GM21529 (cell line): Measurements from ENCODE around the gene BBX.

ENCODE experiments used
- ATAC-seq: cut with Tn5 transposase; IDR thresholded peaks from one replicate; pipeline ENCODE4 v1.9.1; 2021; ENCODE audit not compliant: unreplicated experiment

The BBX gene

DNA sequence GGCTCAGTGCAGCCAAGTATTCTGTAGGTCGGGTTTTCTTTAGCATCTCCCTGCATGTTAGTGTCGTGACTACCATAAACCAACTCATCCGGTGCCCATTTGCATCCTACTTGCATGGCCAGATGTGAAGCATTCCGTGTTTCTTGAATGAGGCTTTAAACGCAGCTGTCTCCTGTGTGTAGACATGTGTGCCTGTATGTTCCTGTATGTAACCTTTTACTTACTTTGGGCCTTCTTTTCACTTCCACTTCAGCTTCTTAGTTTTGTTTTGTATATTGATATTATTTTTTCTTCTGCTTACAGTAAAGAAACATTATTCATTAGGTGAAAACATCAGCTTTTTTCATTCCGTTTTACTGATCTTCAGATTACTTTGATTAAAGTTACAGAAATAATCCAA is 267.9 kb downstream of the BBX start:
- no peak for ATAC-seq

DNA sequence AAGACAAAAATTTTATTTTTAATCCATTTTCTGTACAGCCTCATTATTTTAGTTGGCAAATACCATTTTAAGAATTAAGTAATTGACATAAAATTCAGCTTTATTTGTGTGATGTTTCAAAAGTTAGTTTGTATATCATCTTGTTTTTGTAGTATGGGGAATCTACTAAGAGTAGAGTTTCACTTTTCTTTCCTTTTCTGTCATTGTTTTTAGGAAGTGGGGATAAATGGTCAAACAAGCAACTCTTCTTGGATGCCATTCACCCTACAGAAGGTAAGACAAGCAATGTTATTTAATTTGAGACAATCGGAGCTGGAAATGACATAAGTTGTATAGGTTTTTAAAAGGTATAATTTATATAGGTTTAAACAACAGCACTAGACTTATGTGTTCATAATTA is 268.3 kb downstream of the BBX start:
- ATAC-seq: no peak

DNA sequence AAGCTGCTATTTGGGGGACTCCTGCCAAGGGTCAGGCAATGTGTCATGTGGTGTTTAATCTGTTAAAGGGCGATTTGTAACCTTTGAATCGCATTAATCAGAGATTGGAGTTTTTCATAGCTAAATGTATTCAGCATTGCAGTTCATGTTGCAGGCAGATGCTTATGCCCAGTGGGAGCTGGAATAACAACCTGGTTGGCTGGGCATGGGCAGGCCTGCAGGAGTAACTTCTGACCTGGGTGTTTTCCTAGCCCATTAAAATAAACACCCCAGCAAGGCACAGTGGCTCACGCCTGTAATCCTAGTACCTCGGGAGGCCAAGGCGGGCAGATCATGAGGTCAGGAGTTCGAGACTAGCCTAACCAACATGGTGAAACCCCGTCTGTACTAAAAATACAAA is 268.7 kb downstream of the BBX start:
- no peak for ATAC-seq

DNA sequence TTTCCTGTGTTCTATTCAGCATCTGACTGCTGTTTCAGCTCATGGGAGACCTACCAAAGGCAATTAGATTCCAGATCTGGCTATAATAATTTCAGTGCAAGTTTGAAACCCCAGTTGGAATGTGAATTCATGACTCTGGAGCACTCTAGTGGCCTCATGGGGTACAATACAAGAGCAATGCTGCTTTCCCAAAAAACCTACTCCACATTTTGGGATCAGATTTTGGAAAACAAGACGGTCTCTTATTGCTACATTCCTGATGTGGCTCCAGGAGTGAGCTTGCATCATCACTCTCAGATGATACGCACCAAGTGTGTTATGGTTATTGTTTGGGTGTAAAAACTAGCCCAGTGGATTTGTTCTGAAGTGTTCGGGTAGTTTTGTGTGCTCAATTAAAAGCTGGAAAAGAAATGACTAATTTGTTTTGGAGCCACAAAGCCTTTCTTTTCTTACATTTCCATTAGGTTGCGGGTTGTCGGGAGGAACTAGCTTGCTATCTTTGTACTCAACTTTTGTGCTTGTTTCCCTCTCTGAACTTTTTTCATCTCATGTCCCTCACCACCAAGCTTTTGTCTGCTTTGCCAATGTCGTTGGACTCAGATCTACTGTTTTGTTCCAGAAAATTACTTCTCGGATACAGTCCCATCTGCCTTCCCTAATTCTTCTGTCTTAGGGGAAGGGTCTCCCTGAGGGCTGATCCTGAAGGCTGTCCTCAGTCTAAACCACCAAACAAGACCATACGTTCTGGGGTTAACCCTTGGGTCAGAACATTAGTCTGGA is 272.1 kb downstream of the BBX start:
- ATAC-seq: no peak

DNA sequence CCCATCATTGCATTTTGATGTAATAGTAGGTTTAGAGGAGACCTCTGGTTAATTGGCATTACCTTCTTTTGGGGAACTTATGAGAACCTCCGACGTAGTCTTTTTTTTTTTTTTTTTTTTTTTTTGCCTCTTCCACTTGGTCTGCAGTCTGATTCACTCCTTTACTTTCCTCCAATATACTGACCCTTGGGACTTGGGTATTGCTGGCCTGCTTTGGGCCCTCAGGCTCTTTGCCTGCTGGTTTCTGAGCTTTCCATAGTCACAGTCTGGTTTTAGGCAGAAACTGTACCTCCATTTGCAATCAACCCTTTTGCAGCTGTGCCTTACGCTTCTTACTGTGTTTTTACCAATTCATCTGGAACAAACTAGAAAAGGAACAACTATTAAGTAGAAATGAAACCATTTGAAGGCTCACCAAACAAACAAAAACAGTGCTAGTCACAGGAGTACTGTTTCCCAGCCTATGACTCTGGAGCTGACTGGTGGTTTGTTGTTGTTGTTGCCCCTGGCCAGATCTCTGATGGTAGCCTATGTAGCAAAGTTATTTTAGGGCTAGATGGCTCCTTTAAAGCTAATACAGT is 272.8 kb downstream of the BBX start:
- ATAC-seq: no peak

DNA sequence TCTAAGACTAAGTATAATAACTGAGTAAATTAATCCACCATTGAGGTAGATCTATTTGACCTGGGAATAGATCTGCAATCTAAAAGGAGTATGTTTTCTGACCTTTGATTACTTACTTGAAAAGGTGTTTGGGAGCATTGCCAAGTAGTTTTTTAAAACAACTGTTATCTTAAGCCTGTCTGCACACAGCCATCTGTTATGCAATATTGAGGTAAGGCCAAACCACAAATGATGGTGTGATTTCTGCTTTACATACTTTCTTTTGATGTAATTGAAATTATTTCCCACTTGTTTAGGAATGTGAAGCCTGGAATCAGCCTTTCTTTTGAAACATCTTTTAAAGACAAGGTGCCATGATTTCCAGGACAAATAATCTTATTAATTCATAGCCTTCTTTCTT is 274.0 kb downstream of the BBX start:
- ATAC-seq: no peak

DNA sequence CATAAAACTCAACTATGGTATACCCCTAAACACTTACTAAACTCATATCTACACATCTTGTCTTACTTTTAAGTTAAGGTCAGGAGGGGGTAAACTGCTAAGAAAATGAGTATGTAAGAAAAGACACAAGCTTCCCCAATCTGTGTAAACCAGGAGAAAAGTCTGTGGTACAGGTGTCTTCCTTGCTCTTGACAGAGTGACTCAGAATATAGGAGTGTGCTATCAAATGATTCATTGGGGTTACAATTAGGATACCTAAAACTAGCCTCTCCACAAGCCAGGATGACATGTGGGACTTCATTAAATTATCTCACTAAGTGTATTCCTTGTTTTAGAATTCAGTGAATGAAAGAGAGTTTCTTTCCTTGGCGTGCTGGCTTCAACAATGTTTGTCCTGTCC is 274.8 kb downstream of the BBX start:
- ATAC-seq: no peak

DNA sequence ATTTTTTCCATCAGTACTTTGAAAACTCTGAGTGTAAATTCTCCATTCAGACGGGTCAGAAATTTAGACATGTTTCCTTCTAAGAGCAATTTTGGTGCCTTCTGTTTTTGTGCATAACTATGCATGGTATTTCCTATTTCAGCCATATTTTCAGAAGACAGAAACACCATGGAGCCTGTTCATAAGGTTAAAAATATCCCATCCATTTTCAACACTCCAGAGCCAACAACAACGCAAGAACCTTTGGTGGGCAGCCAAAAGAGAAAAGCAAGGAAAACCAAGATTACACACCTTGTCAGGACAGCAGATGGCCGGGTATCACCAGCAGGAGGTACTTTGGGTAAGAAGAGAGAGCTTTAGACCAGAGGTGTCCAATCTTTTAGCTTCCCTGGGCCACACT is 275.6 kb downstream of the BBX start:
- no peak for ATAC-seq

DNA sequence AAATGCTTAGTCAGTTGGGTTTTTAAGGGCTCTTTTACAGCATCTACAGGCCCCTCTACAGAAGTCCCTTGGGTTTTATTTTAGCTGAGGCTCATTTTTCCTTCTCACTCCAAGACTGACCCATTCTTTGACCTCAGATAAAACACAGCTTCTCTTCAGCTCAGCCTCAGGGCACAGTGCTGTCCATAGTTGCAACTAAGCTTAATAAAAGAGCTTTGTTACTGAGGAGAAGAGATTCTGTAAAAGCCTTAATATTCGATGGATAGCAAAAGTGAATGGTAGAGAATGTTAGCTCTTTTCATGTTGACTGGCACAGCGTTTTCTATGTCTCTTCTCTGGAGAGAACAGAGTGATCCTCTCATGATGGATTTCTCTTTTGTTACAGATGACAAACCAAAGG is 277.9 kb downstream of the BBX start:
- ATAC-seq: no peak

DNA sequence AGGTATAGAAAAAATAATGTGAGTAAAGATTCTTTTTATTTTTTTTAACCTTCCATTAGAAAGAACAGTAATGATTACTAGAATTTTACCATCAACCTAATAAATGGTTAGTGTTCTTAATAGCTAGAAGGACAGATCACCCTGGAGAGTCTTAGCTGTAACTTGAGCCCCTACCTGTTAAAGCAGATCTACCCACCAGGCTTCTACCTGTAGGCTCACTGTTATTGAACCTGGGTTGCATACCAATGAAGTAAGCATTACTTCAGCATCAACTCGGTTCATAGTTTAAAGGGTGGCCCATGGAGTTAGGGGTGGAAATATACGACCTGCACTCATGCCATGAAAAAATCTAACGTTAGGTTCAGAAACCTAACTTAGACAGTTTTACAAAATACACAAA is 280.4 kb downstream of the BBX start:
- ATAC-seq: no peak

DNA sequence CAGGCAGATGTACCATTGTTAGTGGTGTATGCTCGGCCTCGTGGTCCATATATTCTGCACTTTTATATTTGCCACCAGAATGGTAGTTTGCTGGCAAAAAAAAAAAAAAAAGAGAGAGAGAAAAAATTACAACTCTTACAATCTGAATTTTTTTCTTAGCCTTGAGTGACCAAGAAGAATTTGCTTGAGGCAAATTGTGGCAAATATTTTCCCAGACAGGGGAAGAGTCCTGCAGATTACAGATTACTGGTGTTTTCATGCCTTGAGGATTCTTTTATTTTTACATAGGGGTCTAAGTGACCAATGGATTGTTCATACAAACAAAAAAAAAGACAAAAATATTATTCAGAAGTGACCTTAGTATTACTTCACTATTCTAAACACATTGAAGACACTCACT is 283.3 kb downstream of the BBX start:
- ATAC-seq: no peak

DNA sequence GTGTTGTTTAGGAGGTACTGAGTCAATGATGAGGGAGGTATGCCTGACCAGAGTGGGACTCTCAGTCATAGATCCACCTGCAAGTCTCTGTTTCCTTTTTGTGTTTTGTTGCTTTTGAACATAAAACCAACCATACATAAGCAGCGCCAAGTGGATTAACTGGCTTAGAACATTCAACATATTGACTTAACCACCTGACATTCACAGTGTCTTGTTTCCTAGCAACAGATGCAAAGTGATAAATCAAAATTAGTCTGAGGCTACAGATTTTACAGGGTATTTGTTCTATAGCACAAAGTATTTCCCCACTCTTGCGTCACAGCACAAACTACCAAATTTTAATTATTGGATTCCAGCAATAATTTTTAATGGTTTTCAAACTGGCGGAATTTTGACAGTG is 283.8 kb downstream of the BBX start:
- ATAC-seq: no peak

DNA sequence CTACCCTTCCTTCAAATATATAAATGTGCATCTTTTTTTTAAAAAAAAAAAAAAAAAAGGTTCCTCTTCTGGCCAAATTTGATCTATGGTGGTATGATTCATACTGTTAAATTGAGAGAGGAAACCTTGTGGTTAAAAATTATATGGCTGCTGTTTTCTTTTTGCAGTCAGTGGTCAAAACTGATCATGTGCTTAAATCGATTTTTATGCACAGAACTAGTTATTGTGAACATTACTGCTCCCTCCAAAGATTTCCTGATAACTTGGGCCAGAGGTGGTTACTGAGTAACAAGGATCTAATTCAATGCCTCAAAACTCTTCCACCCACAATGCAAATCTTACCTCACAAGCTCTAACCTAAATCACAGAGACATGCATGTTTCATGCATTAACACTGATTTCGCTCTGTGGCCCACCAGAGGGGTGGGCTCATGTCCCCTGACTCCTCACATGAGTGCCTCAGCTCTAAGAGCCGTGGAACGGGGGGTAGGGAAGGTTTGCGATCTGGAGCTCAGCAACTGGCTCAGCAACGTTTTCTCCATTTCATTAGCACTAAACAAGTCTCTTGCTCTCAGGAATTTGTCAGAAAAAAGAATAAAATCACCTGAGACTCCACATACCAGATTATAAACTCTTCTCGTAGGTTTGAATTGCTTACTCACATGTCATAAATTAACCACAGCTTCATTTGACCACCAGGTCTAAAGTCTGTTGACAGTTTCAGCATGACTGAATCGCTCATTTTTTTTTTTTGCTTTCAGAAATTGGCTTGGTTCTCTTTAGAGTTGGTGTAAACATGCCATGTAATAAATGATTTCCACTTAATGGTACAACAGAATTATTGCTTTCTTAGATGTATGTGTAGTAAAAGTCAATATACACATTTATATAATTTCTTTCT is 287.7 kb downstream of the BBX start:
- no peak for ATAC-seq

DNA sequence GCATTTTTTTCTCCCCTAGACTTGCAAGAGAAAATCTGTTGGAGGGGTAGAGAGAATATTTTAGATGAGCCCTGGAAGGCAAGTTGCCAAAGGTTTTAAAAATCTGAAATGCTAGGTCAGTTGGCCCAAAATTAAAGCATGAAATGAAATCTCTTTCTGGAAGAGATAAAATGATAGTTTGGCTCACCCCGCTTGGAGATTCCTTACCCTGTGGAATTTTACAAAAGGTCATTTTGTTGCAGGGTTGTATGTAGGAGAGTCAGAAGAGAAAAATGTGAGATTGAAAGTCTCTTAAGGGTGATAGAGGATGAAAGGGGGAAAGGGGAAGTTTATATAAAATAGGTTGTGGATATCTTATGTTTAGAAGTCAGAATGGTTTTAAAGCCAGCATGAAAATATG is 290.3 kb downstream of the BBX start:
- no peak for ATAC-seq

DNA sequence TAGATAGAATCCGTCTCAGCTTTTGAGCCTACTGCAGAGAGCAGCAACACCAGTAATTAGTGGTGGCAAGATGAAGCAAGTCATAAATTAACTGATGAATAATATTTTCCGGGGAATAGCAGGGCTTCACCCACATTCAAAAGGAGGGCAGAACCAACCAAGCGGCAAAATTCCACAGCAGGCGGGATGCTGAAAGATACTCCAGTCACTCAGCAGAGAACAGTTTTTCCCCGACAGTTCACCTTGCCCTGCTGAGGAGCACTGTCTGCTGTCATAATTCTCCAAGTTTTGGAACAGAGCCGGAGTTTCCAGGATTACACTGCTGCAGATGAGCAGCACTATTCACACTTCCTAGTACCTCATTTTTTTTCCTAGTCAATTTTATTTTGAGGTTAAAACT is 293.3 kb downstream of the BBX start:
- no peak for ATAC-seq

DNA sequence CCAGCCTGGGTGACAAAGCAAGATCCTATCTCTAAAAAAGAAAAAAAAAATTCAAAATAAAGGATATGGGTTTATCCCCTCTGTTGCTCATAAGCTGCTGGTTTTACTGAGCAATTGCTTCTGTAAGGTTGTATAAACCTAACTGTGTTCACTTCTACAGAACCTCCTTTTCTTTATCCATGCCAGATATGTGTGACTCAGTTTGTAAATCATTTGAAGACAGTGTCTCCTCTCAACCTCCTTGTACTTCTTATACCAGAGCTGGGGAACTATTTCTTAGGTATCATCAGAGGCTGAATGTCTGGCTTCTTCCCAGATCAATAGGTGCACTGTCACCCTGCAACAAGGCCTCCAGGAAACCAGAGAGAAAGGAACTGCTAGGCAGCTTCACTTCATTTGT is 294.3 kb downstream of the BBX start:
- no peak for ATAC-seq

DNA sequence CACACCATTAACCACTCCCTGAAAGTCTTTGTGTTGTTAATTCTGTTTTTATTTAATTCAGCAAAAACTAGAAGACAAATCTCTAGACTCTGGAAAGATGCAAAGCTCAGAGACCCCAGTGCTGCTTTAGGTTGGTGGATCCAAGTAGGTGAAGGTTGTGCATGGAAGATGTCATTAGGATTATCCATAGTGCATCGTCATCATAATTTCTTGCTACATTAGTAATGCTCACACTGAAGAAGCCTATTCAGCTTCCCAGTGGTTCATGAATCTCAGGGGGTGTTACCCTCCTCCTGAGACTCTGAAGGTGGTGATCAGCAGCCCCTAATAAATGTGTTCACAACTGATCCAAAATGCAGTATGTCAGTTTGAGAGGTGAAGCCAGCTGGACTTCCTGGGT is 295.3 kb downstream of the BBX start:
- no peak for ATAC-seq

DNA sequence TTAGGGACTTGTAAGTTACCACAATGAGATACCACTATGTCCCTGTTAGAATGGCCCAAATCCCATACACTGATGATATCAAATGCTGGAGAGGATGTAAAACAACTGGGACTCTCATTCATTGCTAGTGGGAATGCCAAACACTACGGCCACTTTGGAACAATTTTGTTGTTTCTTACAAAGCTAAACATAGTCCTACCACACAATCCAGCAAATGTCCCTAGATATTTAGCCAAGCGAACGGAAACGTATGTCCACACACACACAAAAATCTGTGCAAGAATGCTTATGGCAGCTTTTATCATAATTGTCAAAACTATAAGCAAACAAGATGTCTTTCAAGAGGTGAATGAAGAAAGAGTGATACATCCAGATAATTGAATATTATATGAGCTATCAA is 296.9 kb downstream of the BBX start:
- no peak for ATAC-seq

DNA sequence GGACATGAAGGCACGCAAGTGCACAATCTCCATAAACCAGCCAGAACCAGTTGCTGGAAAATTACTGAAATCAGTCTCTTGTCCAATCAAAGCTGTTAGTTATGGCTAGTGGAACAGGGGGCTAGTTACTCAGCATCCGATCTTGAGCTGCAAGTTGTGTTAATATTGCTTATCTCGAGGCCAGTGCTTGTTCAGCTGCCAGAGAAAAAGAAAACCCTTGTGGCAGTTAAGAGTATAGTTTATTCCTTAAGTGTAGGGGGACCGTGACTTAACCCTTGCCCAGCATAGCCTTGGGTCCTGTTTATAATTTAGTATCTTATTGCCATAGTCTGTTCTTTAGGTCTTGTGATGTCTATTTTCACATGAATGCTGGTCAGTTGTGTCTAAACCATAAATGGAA is 299.5 kb downstream of the BBX start:
- no peak for ATAC-seq

DNA sequence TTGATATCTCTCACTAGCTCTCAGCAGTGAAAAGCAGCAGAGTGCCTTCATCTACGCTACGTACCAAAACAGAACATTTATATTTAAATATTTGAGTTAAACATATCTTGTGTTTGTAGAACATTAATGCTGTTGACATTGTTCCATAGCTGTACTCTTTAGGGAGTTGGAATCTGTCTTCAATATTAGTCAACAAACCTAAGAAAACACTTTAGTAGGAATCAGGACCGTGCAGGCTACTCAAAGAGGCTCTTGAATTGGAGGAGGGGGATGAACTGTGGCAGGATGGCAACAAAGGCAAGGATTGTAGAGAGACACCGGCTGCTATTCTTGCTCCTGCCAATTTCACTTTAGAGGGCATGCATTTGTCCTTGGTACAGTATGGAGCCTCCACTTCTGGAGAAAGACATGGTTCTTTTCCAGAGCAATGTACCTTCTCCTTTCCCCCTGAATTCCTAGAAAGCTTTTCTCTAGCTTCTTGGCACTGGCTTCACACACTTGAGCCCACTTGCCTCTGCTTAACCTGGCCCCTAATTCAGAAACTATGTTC is 302.1 kb downstream of the BBX start:
- ATAC-seq: no peak

DNA sequence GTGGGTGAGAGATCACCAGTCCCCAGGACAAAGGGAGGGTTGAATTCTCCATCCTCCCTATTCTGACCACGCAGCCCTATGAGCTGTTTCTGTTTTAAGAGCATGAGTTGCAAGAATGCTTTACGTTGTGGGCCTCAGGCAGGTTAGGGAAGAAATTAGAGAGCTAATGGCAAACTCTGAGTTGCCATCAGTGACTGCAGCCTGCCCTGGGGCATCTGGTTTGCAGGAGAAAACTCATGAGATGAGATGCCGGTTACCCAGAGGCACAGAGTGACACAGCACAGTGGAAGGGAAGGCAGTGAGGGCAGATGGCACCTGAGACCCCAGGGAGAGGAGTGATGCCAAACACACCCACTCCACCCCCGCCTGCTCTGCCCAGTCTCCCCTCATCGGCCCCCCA is 302.8 kb downstream of the BBX start:
- ATAC-seq: no peak

DNA sequence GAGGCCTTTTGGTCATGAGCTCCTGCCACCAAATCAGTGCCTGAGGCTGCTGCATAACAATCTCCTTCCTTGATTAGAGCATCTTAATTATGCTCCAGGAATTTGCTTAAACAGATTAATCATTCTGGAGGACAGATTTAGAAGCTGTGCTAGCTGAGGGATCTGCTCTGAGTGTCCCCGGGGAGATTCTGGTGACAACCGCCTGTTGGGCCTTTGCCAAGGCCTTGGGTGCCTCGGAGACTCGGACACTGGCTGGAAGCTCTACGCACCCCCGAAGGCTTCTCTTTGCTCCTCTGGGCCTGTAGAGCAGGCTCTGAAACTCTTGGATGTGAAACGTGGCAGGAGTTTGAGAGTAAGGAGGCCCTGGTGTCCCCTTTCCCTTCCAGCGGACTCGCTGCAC is 304.0 kb downstream of the BBX start:
- ATAC-seq: no peak
